Stomach (tissue), 4 donors: ENCODE data around the gene CTBP1.

Experiments
- POLR2A ChIP-seq, 4 donors: fragments of 450-650 bp; IDR thresholded peaks; one replicate each; pipeline ENCODE4 v1.6.1; 2016; ENCODE audit warnings: antibody characterized with exemption in 4 of 4, control low read depth in 2 of 4, mild to moderate bottlenecking in 1 of 4, moderate library complexity in 1 of 4
- POLR2AphosphoS5 ChIP-seq, 3 donors: sonication (generic); formaldehyde crosslinking; IDR thresholded peaks; one replicate each; pipeline ENCODE4 v1.6.1; 2016; ENCODE audit warnings: antibody characterized with exemption in 3 of 3
- TF ChIP-seq, protein P1 (sequence below), 7 experiments: fragments of 450-650 bp in 4 of 7; fragments of 200-600 bp in 3 of 7; sonication (generic) in 3 of 7; IDR thresholded peaks; one replicate each; pipeline ENCODE4 v1.5.1; 2016 to 2019; ENCODE audit warnings: antibody characterized with exemption in 7 of 7, control low read depth in 2 of 7, mild to moderate bottlenecking in 1 of 7

DNA sequence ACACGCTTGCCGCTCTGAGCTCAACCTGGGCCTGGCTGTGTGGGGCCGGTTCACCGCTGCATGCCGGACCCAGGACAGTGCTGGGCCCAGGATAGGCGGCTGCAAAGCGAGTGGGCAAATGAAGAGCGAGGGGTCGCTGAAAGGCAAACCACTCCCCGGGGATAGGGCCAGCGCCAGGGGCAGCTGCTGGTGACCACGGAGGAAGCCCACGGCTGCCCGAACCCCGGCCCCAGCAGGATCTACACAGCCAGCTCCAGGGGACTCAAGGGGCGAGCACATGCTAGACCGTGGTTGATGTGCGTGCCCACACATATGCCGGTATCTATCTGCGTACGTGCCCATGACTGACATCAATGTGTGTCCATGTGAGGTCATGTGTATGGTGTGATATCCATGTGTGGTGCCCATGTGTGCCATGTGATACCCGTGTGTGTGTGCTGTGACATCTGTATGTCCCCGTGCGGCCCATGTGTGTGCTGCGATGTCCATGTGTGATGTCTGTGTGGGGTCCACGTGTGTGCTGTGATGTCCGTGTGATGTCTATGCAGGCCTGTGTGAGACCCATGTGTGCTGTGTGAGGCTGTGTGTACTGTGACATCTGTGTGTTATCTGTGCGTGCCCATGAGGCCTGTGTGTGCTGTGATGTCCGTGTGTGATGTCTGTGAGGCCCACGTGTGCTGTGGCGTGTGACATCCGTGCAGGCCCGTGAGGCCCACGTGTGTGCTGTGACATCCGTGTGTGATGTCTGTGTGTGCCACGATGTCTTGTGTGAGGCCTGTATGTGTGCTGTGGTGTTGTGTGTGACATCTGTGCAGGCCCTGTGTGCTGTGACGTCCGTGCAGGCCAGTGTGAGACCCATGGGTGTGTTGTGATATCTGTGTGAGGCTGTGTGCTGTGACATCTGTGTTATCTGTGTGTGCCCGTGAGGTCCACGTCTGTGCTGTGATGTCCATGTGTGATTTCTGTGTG lies 24.8 kb downstream of the CTBP1 start:
- TF ChIP-seq, protein P1, sequence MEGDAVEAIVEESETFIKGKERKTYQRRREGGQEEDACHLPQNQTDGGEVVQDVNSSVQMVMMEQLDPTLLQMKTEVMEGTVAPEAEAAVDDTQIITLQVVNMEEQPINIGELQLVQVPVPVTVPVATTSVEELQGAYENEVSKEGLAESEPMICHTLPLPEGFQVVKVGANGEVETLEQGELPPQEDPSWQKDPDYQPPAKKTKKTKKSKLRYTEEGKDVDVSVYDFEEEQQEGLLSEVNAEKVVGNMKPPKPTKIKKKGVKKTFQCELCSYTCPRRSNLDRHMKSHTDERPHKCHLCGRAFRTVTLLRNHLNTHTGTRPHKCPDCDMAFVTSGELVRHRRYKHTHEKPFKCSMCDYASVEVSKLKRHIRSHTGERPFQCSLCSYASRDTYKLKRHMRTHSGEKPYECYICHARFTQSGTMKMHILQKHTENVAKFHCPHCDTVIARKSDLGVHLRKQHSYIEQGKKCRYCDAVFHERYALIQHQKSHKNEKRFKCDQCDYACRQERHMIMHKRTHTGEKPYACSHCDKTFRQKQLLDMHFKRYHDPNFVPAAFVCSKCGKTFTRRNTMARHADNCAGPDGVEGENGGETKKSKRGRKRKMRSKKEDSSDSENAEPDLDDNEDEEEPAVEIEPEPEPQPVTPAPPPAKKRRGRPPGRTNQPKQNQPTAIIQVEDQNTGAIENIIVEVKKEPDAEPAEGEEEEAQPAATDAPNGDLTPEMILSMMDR (IDR thresholded peaks at IDR 0.05), result no peak
- TF ChIP-seq POLR2A (IDR thresholded peaks at IDR 0.05) (no peak), POLR2AphosphoS5 (IDR thresholded peaks at IDR 0.05) (no peak)
